ENCODE results near the gene P2RY2. TPM values are rescaled to one million over a fixed set of nuclear protein-coding genes. Genes with fewer than 3 reads are reported as not detected.

The P2RY2 gene
- total RNA-seq, 1 experiment from 2014 or later: 0.26 TPM

GRCh38 chr11:73219396-73220285 lies 1.6 kb downstream of the P2RY2 start:
- Histone ChIP-seq H2BK15ac (ENCODE audit: low read depth, low read length) (no peak overlapping the region), H4K5ac (ENCODE audit: insufficient read length, low read depth, low read length) (no peak overlapping the region), H4K91ac (ENCODE audit: insufficient read length, low read depth, low read length) (no peak overlapping the region), H3K27me3 (ENCODE audit: insufficient read depth, low read length) (peaks cover 7% of the 10 kb centered on the region; the same call in 1 of the 2 replicates), H3K79me2 (ENCODE audit: insufficient read depth, low read length) (no peaks in the 10 kb centered on the region), H3K56ac (ENCODE audit: insufficient read length, low read depth, low read length) (no peak overlapping the region), H2AFZ (ENCODE audit: low read length) (no peak overlapping the region), H3K27ac (ENCODE audit: insufficient read length, low read depth, low read length) (no peak overlapping the region), H2BK120ac (ENCODE audit: low read depth, low read length, poor library complexity, severe bottlenecking) (no peak overlapping the region), H3K4ac (ENCODE audit: low read depth, low read length) (no peak overlapping the region), H2BK20ac (ENCODE audit: low read depth, low read length, poor library complexity, severe bottlenecking) (no peak overlapping the region), H3K79me1 (ENCODE audit: insufficient read depth, low read depth, low read length, poor library complexity, severe bottlenecking) (no peaks in the 10 kb centered on the region), H3K4me2 (ENCODE audit: insufficient read depth, insufficient read length, low read length) (no peak overlapping the region), H4K20me1 (ENCODE audit: control insufficient read depth, insufficient read depth, insufficient read length) (no peaks in the 10 kb centered on the region), H4K8ac (replicated peaks; ENCODE audit: insufficient read length, low read depth, low read length) (no peak overlapping the region), H2AK5ac (ENCODE audit: insufficient read length, low read length) (no peak overlapping the region), H3K9ac (ENCODE audit: extremely low read depth, insufficient read length, low read length) (no peak overlapping the region), H3T11ph (ENCODE audit: low read length) (no peak overlapping the region), H3K18ac (ENCODE audit: insufficient read length, low read depth, low read length) (no peak overlapping the region), H3K23me2 (ENCODE audit: insufficient read length, low read depth, low read length, poor library complexity, severe bottlenecking) (peaks cover 4% of the 10 kb centered on the region), H2BK12ac (ENCODE audit: insufficient read length, low read depth, low read length) (no peak overlapping the region), H3K4me1 (ENCODE audit: insufficient read depth, low read length) (no peaks in the 10 kb centered on the region), H3K23ac (ENCODE audit: insufficient read length, low read depth, low read length) (no peak overlapping the region), H3K9me3 (ENCODE audit: control insufficient read depth, low read depth, low read length) (no peaks in the 10 kb centered on the region), H3K14ac (ENCODE audit: insufficient read depth, low read length) (no peak overlapping the region; the same call in 1 of the 2 replicates), H2BK5ac (ENCODE audit: insufficient read length, low read length) (no peak overlapping the region)
- H3K4me3 Mint-ChIP-seq: peak overlapping the region; percentile 68 to 88
- peaks cover 12 to 16% of the 10 kb centered on the region in 2 experiments for H3K4me1 Mint-ChIP-seq
- H3K27ac Mint-ChIP-seq: peak overlapping the region in 1 of 3 experiments; percentile 23; a peak in 1 of 7 replicates
- no CpG with 5 or more reads among the region's 6 CpGs for WGBS (ENCODE audit: extremely low coverage, insufficient read length, low lambda C conversion rate)
- no peak for TF ChIP-seq CTCF (conservative IDR thresholded peaks at IDR 0.05)
- H3K27me3 Mint-ChIP-seq (ENCODE audit: low read depth): peaks cover 75% of the 10 kb centered on the region
- H3K36me3 Mint-ChIP-seq (ENCODE audit: insufficient read depth in 1 of 3, low read depth in 3 of 3): no peaks in the 10 kb centered on the region
- no peak for DNase-seq
- H3K9me3 Mint-ChIP-seq: no peaks in the 10 kb centered on the region
